A673 (cell line): Measurements from ENCODE around the gene BANF1.

Source experiments
- CTCF ChIP-seq: fragments of 300-800, 200-600 bp; sonication (generic); conservative IDR thresholded peaks from 2 replicates; pipeline ENCODE4 v1.5.1; 2017; ENCODE audit warnings: low read depth, mild to moderate bottlenecking, antibody characterized with exemption, low read length, moderate library complexity, mixed read lengths
- EZH2 ChIP-seq: fragments of 200-600 bp; sonication (generic); IDR thresholded peaks from 2 replicates; pipeline ENCODE4 v1.6.1; 2017; ENCODE audit warnings: borderline replicate concordance, low read depth, mild to moderate bottlenecking, mixed read lengths, antibody characterized with exemption, low read length; ENCODE audit not compliant: poor library complexity, severe bottlenecking

- TF ChIP-seq CTCF (no peak), EZH2 (no peak)
Observed at GRCh38 chr11:65983589-65983987, 18.7 kb upstream of the BANF1 start.
